ENCODE results near the gene WFDC10B. TPM values are rescaled to one million over a fixed set of nuclear protein-coding genes. Genes with fewer than 3 reads are reported as not detected.
"Not testable (repeated sequence)": the region's sequence is repeated elsewhere in the genome, so short reads cannot be mapped to it uniquely, and the experiment has no call there.

WFDC10B gene
- not detected for polyA plus RNA-seq

GRCh38 chr20:45704969-45705637 lies at the start of gene WFDC10B:
WFDC10B (minus strand) TSS chr20:45705019; CDS start chr20:45685992, 19,027 bp downstream.
- H3K4me1 Mint-ChIP-seq, result peaks cover 8 to 9% (median 9%) of the 10 kb centered on the region in 3 donors
- no peak within 1 kb of the TSS for H3K27ac Mint-ChIP-seq
- H3K27me3 Mint-ChIP-seq, result peaks cover 9% of the 10 kb centered on the region
- H3K36me3 Mint-ChIP-seq, result no peaks in the 10 kb centered on the region
- no peak within 1 kb of the TSS for H3K4me3 Mint-ChIP-seq
- peaks cover 0 to 2% (median 0%) of the 10 kb centered on the region in 3 donors for H3K9me3 Mint-ChIP-seq

- Mint-ChIP-seq H3K4me1 (no peaks in the 10 kb centered on the region), H3K36me3 (peaks cover 2% of the 10 kb centered on the region), H3K9me3 (peaks cover 3 to 5% (median 3%) of the 10 kb centered on the region in 3 donors), H3K27me3 (peaks cover 3% of the 10 kb centered on the region), H3K27ac (no peak overlapping the region), H3K4me3 (no peak overlapping the region)
Measured at GRCh38 chr20:45752746-45753145, 47.9 kb upstream of the WFDC10B start.

- peaks cover 8% of the 10 kb centered on the region for H3K27me3 Mint-ChIP-seq
- peaks cover 2% of the 10 kb centered on the region for H3K36me3 Mint-ChIP-seq
- no peak overlapping the region for H3K27ac Mint-ChIP-seq
- peaks cover 3 to 5% (median 3%) of the 10 kb centered on the region in 3 donors for H3K9me3 Mint-ChIP-seq
- H3K4me1 Mint-ChIP-seq, result no peaks in the 10 kb centered on the region
- H3K4me3 Mint-ChIP-seq, result no peak overlapping the region
Measured at GRCh38 chr20:45751721-45752120, 46.9 kb upstream of the WFDC10B start.

- no peaks in the 10 kb centered on the region for H3K36me3 Mint-ChIP-seq
- no peak overlapping the region for H3K27ac Mint-ChIP-seq
- no peaks in the 10 kb centered on the region for H3K9me3 Mint-ChIP-seq
- peaks cover 0 to 2% (median 0%) of the 10 kb centered on the region in 3 donors for H3K4me1 Mint-ChIP-seq
- H3K4me3 Mint-ChIP-seq, result no peak overlapping the region
- peaks cover 11% of the 10 kb centered on the region for H3K27me3 Mint-ChIP-seq
Measured at GRCh38 chr20:45745015-45745414, 40.2 kb upstream of the WFDC10B start.

- H3K4me1 Mint-ChIP-seq, result peaks cover 0 to 2% (median 0%) of the 10 kb centered on the region in 3 donors
- no peaks in the 10 kb centered on the region for H3K9me3 Mint-ChIP-seq
- no peak overlapping the region for H3K27ac Mint-ChIP-seq
- no peaks in the 10 kb centered on the region for H3K36me3 Mint-ChIP-seq
- H3K4me3 Mint-ChIP-seq, result no peak overlapping the region
- peaks cover 8% of the 10 kb centered on the region for H3K27me3 Mint-ChIP-seq
Measured at GRCh38 chr20:45742596-45742995, 37.8 kb upstream of the WFDC10B start.

- Mint-ChIP-seq H3K36me3 (peaks cover under 1% of the 10 kb centered on the region), H3K9me3 (peaks cover 3 to 12% (median 11%) of the 10 kb centered on the region in 3 donors), H3K27me3 (peaks cover 6% of the 10 kb centered on the region), H3K27ac (no peak overlapping the region), H3K4me3 (no peak overlapping the region), H3K4me1 (peaks cover 0 to 7% (median 0%) of the 10 kb centered on the region in 3 donors)
Measured at GRCh38 chr20:45735988-45736387, 31.2 kb upstream of the WFDC10B start.

- Mint-ChIP-seq H3K36me3 (peaks cover 2% of the 10 kb centered on the region), H3K27me3 (peaks cover 6% of the 10 kb centered on the region), H3K9me3 (peaks cover 5 to 14% (median 14%) of the 10 kb centered on the region in 3 donors), H3K4me1 (peaks cover 0 to 7% (median 0%) of the 10 kb centered on the region in 3 donors), H3K4me3 (no peak overlapping the region), H3K27ac (no peak overlapping the region)
Measured at GRCh38 chr20:45735552-45735951, 30.7 kb upstream of the WFDC10B start.

- Mint-ChIP-seq H3K4me3 (peak overlapping the region in 1 of 4 donors; percentile 6), H3K36me3 (peaks cover 3% of the 10 kb centered on the region), H3K27me3 (peaks cover 3% of the 10 kb centered on the region), H3K9me3 (peaks cover 8 to 15% (median 14%) of the 10 kb centered on the region in 3 donors), H3K27ac (peak overlapping the region in 1 of 3 donors; percentile 25), H3K4me1 (peaks cover 0 to 7% (median 0%) of the 10 kb centered on the region in 3 donors)
Measured at GRCh38 chr20:45732199-45732598, 27.4 kb upstream of the WFDC10B start.

GRCh38 chr20:45727044-45727443 lies 22.2 kb upstream of the WFDC10B start:
- peaks cover 8% of the 10 kb centered on the region for H3K27me3 Mint-ChIP-seq
- peak overlapping the region in 1 of 4 donors; percentile 1 for H3K4me3 Mint-ChIP-seq
- H3K36me3 Mint-ChIP-seq, result peaks cover 5% of the 10 kb centered on the region
- H3K9me3 Mint-ChIP-seq, result peaks cover 6 to 9% (median 8%) of the 10 kb centered on the region in 3 donors
- peaks cover 0 to 1% (median 0%) of the 10 kb centered on the region in 3 donors for H3K4me1 Mint-ChIP-seq
- no peak overlapping the region for H3K27ac Mint-ChIP-seq

- Mint-ChIP-seq H3K4me3 (no peak overlapping the region), H3K36me3 (peaks cover 3% of the 10 kb centered on the region), H3K4me1 (peaks cover 0 to 1% (median 0%) of the 10 kb centered on the region in 3 donors), H3K9me3 (peaks cover 0 to 3% (median 0%) of the 10 kb centered on the region in 3 donors), H3K27me3 (peaks cover 8% of the 10 kb centered on the region), H3K27ac (no peak overlapping the region)
Measured at GRCh38 chr20:45725134-45725533, 20.3 kb upstream of the WFDC10B start.

- no peak within 1 kb of the TSS for H3K4me3 Mint-ChIP-seq
- peaks cover 8% of the 10 kb centered on the region for H3K36me3 Mint-ChIP-seq
- no peak within 1 kb of the TSS for H3K27ac Mint-ChIP-seq
- peaks cover 0 to 3% (median 2%) of the 10 kb centered on the region in 3 donors for H3K9me3 Mint-ChIP-seq
- H3K27me3 Mint-ChIP-seq, result peaks cover 8% of the 10 kb centered on the region
- peaks cover 6 to 14% (median 12%) of the 10 kb centered on the region in 3 donors for H3K4me1 Mint-ChIP-seq
Measured at GRCh38 chr20:45722047-45722446, 17.2 kb upstream of the WFDC10B start, which contains the start of gene SPINT4. SPINT4 (plus strand) TSS chr20:45722347; CDS start chr20:45722368, 21 bp downstream.

- peaks cover 22 to 41% (median 31%) of the 10 kb centered on the region in 3 donors for H3K4me1 Mint-ChIP-seq
- H3K27ac Mint-ChIP-seq, result peak overlapping the region; percentile 2 to 55 (median 23)
- not testable (repeated sequence) for H3K27me3 Mint-ChIP-seq, H3K9me3 Mint-ChIP-seq, H3K36me3 Mint-ChIP-seq
- H3K4me3 Mint-ChIP-seq, result peak overlapping the region; percentile 19 to 67 (median 46)
Measured at GRCh38 chr20:45716141-45716688, 11.4 kb upstream of the WFDC10B start.

- H3K27ac Mint-ChIP-seq, result no peak within 1 kb of the TSS
- peaks cover 9% of the 10 kb centered on the region in 3 donors for H3K4me1 Mint-ChIP-seq
- peak within 1 kb of the TSS in 1 of 4 donors; percentile 73 for H3K4me3 Mint-ChIP-seq
- peaks cover 9% of the 10 kb centered on the region for H3K27me3 Mint-ChIP-seq
- H3K36me3 Mint-ChIP-seq, result no peaks in the 10 kb centered on the region
- H3K9me3 Mint-ChIP-seq, result no peaks in the 10 kb centered on the region
Measured at GRCh38 chr20:45701873-45702272, 2.9 kb downstream of the WFDC10B start, which contains the start of gene WFDC13. WFDC13 (plus strand) TSS chr20:45702038; CDS start chr20:45702124, 86 bp downstream.

GRCh38 chr20:45701104-45701503 lies 3.7 kb downstream of the WFDC10B start:
- Mint-ChIP-seq H3K27ac (no peak overlapping the region), H3K4me1 (peaks cover 9% of the 10 kb centered on the region in 3 donors), H3K36me3 (peaks cover 2% of the 10 kb centered on the region), H3K4me3 (peak overlapping the region in 1 of 4 donors; percentile 42), H3K9me3 (no peaks in the 10 kb centered on the region), H3K27me3 (peaks cover 9% of the 10 kb centered on the region)

GRCh38 chr20:45695496-45695895 lies 9.3 kb downstream of the WFDC10B start:
- Mint-ChIP-seq H3K4me3 (no peak overlapping the region), H3K4me1 (peaks cover 0 to 1% (median under 1%) of the 10 kb centered on the region in 3 donors), H3K27me3 (peaks cover 10% of the 10 kb centered on the region), H3K36me3 (peaks cover 2% of the 10 kb centered on the region), H3K9me3 (peaks cover 0 to 2% (median 0%) of the 10 kb centered on the region in 3 donors), H3K27ac (no peak overlapping the region)
